Measurements from ENCODE around the gene ZNF385B.

DNA sequence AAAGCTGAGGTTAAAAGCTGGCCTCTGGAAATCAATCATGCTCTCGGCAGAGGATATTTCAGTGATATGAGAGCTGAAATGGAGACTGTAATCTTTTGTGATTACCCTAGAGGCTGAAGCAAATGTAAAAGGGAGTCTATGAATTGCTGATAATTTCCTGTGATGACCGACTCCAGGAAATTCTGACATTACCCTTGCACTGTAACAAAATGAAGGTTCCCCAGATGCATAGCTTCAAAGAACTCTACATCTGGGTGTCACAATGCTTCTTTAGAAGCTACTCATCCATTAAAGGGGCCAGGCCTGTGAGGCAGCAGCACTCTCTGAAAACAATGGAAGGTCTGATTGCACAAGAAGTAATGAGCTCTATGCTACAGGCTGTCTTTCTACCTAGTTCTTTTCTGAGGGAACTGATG is 328.5 kb downstream of the ZNF385B start:
- TF ChIP-seq, protein P1, sequence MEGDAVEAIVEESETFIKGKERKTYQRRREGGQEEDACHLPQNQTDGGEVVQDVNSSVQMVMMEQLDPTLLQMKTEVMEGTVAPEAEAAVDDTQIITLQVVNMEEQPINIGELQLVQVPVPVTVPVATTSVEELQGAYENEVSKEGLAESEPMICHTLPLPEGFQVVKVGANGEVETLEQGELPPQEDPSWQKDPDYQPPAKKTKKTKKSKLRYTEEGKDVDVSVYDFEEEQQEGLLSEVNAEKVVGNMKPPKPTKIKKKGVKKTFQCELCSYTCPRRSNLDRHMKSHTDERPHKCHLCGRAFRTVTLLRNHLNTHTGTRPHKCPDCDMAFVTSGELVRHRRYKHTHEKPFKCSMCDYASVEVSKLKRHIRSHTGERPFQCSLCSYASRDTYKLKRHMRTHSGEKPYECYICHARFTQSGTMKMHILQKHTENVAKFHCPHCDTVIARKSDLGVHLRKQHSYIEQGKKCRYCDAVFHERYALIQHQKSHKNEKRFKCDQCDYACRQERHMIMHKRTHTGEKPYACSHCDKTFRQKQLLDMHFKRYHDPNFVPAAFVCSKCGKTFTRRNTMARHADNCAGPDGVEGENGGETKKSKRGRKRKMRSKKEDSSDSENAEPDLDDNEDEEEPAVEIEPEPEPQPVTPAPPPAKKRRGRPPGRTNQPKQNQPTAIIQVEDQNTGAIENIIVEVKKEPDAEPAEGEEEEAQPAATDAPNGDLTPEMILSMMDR (IDR thresholded peaks at IDR 0.05; ENCODE audit: low read depth, low read length) = no peak
- no peak for TF ChIP-seq MYC (IDR thresholded peaks at IDR 0.05; ENCODE audit: low read depth, low read length)
- no peak for TF ChIP-seq POLR2A (IDR thresholded peaks at IDR 0.05; ENCODE audit: extremely low read depth, insufficient read length)

Data from NB4 (cell line).